NT2/D1 (cell line): ENCODE data around the gene APOA1.
"Not testable (repeated sequence)": the region's sequence is repeated elsewhere in the genome, so short reads cannot be mapped to it uniquely, and the experiment has no call there.

Source experiments
- DNase-seq: peaks from one replicate; pipeline ENCODE4 v3.0.0-alpha.2; 2011; ENCODE audit warnings: low read depth, low spot score
- H3K27me3 ChIP-seq: 2 replicates; pipeline ENCODE4 v1.6.0; 2011; ENCODE audit warnings: mild to moderate bottlenecking; ENCODE audit not compliant: insufficient read length, insufficient read depth
- H3K36me3 ChIP-seq: 2 replicates; pipeline ENCODE4 v1.6.1; 2011; ENCODE audit warnings: mild to moderate bottlenecking, low read length, mixed read lengths; ENCODE audit not compliant: insufficient read depth, insufficient read length
- H3K4me1 ChIP-seq: 2 replicates; pipeline ENCODE4 v1.5.1; 2011; ENCODE audit not compliant: insufficient read depth, insufficient read length
- H3K4me3 ChIP-seq: 2 replicates; pipeline ENCODE4 v1.5.1; 2011; ENCODE audit warnings: low read depth; ENCODE audit not compliant: insufficient read length
- H3K9ac ChIP-seq: 2 replicates; pipeline ENCODE4 v1.6.0; 2011; ENCODE audit warnings: low read depth; ENCODE audit not compliant: insufficient read length
- H3K9me3 ChIP-seq: 2 replicates; pipeline ENCODE4 v1.5.1; 2011; ENCODE audit warnings: mild to moderate bottlenecking, low read length; ENCODE audit not compliant: insufficient read depth
- SUZ12 ChIP-seq: IDR thresholded peaks from 2 replicates; pipeline ENCODE4 v1.6.1; 2011; ENCODE audit not compliant: insufficient read length, insufficient read depth; ENCODE audit errors: extremely low read depth
- YY1 ChIP-seq: IDR thresholded peaks from 2 replicates; pipeline ENCODE4 v1.6.1; 2011; ENCODE audit not compliant: insufficient read length, insufficient read depth
- ZNF274 ChIP-seq: IDR thresholded peaks from 2 replicates; pipeline ENCODE4 v1.6.1; 2011; ENCODE audit warnings: mild to moderate bottlenecking, low read depth, low read length

Gene APOA1

GRCh38 chr11:116840224-116840745, 2.9 kb upstream of the APOA1 start:
- DNase-seq, result no peak
- H3K27me3 ChIP-seq, result no peaks in the 10 kb centered on the region
- TF ChIP-seq ZNF274 (no peak), YY1 (no peak), SUZ12 (no peak)
- H3K9me3 ChIP-seq, result no peaks in the 10 kb centered on the region
- no peak overlapping the region for H3K9ac ChIP-seq
- H3K4me3 ChIP-seq, result no peak overlapping the region
- peaks cover 19% of the 10 kb centered on the region for H3K4me1 ChIP-seq
- peaks cover 18% of the 10 kb centered on the region for H3K36me3 ChIP-seq

GRCh38 chr11:116838321-116839084, 1.1 kb upstream of the APOA1 start:
- H3K27me3 ChIP-seq, result no peaks in the 10 kb centered on the region
- TF ChIP-seq SUZ12, result no peak
- no peak for TF ChIP-seq ZNF274
- TF ChIP-seq YY1, result no peak
- DNase-seq, result no peak
- peaks cover 21% of the 10 kb centered on the region for H3K4me1 ChIP-seq
- H3K36me3 ChIP-seq, result peaks cover 6% of the 10 kb centered on the region
- no peak overlapping the region for H3K4me3 ChIP-seq
- no peaks in the 10 kb centered on the region for H3K9me3 ChIP-seq
- H3K9ac ChIP-seq, result no peak overlapping the region

DNA sequence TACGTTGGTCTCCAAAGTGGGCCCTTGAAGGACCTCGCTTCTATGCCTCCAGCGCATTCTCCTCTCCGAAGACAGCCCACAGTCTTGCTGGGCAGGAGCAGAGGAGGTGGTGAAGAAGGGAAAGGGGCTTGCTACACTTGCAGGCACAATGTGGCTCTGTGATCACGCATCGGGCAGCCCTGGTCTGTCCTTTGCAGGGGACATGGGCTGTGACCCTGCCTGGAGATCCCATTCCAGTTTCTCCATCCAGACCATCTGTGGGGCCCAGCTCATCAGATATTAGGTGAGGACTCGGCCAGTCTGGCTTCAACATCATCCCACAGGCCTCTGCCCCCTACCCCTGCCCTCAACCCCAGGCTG, 810 bp downstream of the APOA1 start:
- no peak overlapping the region for H3K4me3 ChIP-seq
- no peak for TF ChIP-seq YY1
- TF ChIP-seq ZNF274, result no peak
- no peak for TF ChIP-seq SUZ12
- H3K36me3 ChIP-seq, result no peaks in the 10 kb centered on the region
- H3K4me1 ChIP-seq, result peaks cover 21% of the 10 kb centered on the region
- H3K9me3 ChIP-seq, result no peaks in the 10 kb centered on the region
- DNase-seq, result no peak
- no peak overlapping the region for H3K9ac ChIP-seq
- H3K27me3 ChIP-seq, result no peaks in the 10 kb centered on the region

DNA sequence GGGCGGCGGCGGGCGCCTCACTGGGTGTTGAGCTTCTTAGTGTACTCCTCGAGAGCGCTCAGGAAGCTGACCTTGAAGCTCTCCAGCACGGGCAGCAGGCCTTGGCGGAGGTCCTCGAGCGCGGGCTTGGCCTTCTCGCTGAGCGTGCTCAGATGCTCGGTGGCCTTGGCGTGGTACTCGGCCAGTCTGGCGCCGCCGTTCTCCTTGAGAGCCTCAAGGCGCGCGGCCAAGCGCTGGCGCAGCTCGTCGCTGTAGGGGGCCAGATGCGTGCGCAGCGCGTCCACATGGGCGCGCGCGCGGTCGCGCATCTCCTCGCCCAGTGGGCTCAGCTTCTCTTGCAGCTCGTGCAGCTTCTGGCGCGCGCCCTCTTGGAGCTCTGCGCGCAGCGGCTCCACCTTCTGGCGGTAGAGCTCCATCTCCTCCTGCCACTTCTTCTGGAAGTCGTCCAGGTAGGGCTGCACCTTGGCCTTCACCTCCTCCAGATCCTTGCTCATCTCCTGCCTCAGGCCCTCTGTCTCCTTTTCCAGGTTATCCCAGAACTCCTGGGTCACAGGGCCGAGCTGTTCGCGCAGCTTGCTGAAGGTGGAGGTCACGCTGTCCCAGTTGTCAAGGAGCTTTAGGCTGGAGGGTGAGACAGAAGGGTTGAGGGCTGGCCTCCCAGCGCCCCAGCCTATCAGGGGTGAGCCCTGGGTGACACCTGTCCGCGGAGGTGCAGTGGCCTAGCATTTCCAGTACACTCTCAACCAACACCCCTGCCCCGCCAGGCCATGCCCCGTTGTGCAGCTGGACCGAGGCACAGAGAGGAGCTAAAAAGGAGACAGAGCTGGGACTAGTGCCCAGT, 1.4 kb downstream of the APOA1 start:
- Histone ChIP-seq H3K9ac (peak overlapping the region; percentile 3), H3K36me3 (no peaks in the 10 kb centered on the region), H3K27me3 (no peaks in the 10 kb centered on the region), H3K9me3 (no peaks in the 10 kb centered on the region), H3K4me1 (peaks cover 21% of the 10 kb centered on the region), H3K4me3 (peak overlapping the region; percentile 26)
- no peak for TF ChIP-seq YY1
- peak; percentile 73 for DNase-seq

DNA sequence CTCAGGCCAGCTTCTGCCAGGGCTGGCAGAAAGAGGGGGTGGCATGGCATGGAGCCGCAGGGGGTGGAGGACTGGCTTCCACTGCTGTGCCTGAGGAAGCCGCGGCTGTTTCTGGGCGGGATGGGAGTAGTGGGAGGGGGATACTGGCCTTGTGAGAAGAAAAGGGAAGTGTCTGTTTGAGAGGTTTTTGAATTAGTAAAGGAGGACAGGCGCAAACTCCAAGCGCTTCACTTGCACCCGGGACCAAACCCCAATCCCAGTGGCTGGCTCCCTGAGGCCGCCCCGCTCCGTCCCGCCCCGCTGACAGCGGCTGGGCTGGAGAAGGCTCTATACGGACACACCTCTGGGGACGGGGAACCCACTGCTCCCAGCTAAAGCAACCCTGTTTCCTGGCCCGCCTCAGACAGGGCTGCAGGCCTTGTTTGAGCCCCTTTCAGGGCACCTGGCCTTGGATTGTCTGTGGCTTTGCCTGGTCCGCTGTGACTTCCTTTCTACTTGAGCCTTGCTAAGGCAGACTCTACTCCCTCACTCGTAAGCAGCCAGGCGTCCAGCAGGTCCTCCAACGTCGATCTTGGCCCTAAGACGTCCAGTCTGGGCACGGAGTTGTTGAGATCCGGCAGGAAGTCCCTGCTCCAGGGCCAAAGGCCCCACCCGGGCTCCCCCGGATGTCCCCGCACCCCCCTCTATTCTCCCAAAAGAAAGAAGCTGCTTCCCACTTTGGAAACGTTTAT, 2.2 kb downstream of the APOA1 start:
- H3K9ac ChIP-seq, result peak overlapping the region; percentile 3
- no peaks in the 10 kb centered on the region for H3K27me3 ChIP-seq
- no peaks in the 10 kb centered on the region for H3K36me3 ChIP-seq
- DNase-seq, result no peak
- H3K4me3 ChIP-seq, result no peak overlapping the region
- no peaks in the 10 kb centered on the region for H3K9me3 ChIP-seq
- H3K4me1 ChIP-seq, result peaks cover 21% of the 10 kb centered on the region
- TF ChIP-seq ZNF274, result no peak
- no peak for TF ChIP-seq YY1
- TF ChIP-seq SUZ12, result no peak

DNA sequence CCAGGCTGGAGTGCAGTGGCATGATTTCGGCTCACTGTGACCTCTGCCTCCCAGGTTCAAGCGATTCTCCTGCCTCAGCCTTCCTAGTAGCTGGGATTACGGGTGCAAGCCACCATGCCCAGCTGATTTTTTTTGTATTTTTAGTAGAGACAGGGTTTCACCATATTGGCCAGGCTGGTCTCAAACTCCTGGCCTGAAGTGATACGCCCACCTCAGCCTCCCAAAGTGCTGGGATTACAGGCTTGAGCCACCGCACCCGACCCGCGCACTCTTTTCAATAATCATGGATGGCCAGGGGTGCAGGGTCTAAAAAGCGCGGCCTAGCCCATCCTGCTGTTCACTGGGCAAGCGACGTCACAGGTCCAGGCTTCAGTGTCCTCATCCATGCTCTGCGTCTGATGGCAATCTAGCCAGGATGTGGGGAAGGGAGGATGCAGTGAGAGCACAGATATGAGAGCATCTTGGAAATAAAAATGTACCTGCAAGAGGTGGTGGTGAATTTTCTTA, 2.8 kb downstream of the APOA1 start:
- not testable (repeated sequence) for DNase-seq, H3K9ac ChIP-seq, H3K36me3 ChIP-seq, H3K27me3 ChIP-seq, H3K9me3 ChIP-seq, H3K4me3 ChIP-seq
- H3K4me1 ChIP-seq, result peaks cover 21% of the 10 kb centered on the region

DNA sequence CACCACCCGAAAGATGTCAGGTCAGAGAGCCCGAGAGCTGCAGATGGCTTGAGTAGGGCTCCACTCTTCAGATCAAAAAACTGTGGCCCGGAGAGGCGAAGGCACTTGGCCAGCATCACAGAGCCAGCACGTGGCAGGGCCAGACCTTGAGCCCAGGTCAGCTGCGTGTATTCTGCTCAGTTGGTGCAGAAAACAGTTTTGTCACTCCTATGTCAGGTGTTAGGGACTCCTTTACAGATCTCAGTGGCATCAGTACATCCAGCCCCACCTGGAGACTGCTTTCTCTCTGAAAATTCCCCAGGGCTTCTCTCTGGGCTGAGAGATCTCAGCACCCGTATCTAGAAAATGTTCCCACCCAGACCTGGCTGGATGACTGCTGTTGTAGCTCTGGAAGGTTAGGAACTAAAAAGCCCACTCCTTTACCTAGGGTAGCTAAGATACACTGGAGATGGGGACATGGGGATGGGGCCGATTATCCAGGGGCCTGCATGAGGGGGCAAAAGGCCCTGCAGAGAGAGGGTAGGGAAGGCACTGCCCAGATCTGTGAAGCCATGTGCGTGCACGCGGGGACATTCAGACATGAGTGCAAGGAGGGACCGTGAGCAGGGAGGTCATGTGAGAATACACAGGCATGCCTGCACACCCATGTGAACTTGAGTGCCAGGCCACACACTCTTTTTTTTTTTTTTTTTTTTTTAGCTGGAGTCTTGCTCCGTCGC, 3.4 kb downstream of the APOA1 start:
- Histone ChIP-seq H3K9ac (no peak overlapping the region), H3K27me3 (no peaks in the 10 kb centered on the region), H3K36me3 (no peaks in the 10 kb centered on the region), H3K9me3 (no peaks in the 10 kb centered on the region), H3K4me1 (peaks cover 25% of the 10 kb centered on the region), H3K4me3 (no peak overlapping the region)
- no peak for DNase-seq
- no peak for TF ChIP-seq SUZ12
- TF ChIP-seq YY1, result no peak
- no peak for TF ChIP-seq ZNF274
